ENCODE measurements around the gene PACRG.

The PACRG gene

GRCh38 chr6:163335056-163335455 lies 607.3 kb downstream of the PACRG start:
- no peak for DNase-seq (ENCODE audit: low read depth)

- no peak for DNase-seq (ENCODE audit: low read depth)
Observed at GRCh38 chr6:163335671-163336545, 608.1 kb downstream of the PACRG start.

- no peak for DNase-seq (ENCODE audit: low read depth)
Observed at GRCh38 chr6:163336961-163337360, 609.2 kb downstream of the PACRG start.

- no peak for DNase-seq (ENCODE audit: low read depth)
Observed at GRCh38 chr6:163337958-163338357, 610.2 kb downstream of the PACRG start.

- DNase-seq (ENCODE audit: low read depth) = no peak
Observed at GRCh38 chr6:163338671-163339405, 611.1 kb downstream of the PACRG start.

- no peak for DNase-seq (ENCODE audit: low read depth)
Observed at GRCh38 chr6:163339466-163339865, 611.7 kb downstream of the PACRG start.

- no peak for DNase-seq (ENCODE audit: low read depth)
Observed at GRCh38 chr6:163340201-163340887, 612.6 kb downstream of the PACRG start.

DNA sequence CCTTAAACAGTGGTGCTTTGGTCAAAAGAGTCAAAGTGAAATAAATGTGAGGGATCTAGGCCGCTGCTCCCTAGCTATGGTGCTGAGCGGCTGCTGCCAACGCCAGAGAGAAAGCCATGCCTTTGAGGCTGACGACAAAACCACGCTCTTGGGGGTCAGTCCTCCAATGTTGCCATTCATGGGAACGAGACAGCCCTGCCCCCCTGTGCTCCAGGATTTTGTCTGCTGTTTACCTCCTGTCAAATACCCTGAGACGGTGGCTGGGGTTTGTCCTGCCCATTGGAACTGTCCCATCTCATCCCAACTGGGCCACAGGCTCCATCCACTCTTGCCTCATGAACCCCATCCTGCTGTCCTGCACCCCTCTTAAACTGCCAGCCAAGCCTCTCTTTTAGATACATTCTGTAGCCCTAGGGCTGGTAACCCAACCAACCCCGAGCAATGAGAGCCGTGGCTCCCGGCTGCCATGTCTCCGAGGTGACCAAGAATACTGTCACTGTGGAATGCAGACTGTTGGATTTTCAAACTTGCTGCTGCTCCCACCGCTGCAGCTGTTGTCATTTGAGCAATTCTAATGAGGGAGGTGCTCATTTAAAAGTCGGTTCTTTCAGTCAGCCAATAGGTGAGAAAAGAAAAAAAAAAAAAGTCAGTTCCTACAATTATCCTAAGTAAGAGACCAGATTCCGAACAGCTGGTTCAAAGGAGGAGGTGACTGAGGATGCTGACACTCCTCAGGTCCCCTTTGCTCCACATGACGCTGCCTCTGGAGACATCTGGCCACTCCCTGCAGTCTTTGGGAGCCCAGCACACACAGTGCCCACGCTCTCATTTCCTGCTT lies 613.7 kb downstream of the PACRG start:
- no peak for DNase-seq (ENCODE audit: low read depth)

- DNase-seq (ENCODE audit: low read depth) = no peak
Observed at GRCh38 chr6:163342571-163343539, 615.1 kb downstream of the PACRG start.

- DNase-seq (ENCODE audit: low read depth) = no peak
Observed at GRCh38 chr6:163343609-163344008, 615.8 kb downstream of the PACRG start.

DNA sequence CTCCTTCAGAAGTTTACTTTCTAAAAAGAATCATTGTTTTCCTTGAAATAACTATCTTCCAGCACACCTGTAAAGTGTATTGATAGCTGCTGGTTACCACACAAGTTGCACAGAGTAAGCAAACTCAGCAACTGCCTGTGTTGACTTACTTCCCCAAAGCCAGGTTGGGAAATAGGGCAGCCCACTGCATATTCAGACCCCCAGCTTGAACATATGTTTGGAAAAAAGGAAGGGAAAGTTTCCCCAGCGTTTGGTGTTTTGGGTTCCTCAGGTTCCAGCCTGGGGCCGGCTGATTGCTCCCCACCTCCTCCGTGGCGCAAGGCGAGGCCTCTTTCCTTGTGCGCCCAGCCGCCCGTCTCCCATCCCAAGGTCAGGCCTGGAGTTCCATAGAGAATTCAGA lies 616.6 kb downstream of the PACRG start:
- DNase-seq (ENCODE audit: low read depth) = no peak

- no peak for DNase-seq (ENCODE audit: low read depth)
Observed at GRCh38 chr6:163345931-163346330, 618.2 kb downstream of the PACRG start.

DNA sequence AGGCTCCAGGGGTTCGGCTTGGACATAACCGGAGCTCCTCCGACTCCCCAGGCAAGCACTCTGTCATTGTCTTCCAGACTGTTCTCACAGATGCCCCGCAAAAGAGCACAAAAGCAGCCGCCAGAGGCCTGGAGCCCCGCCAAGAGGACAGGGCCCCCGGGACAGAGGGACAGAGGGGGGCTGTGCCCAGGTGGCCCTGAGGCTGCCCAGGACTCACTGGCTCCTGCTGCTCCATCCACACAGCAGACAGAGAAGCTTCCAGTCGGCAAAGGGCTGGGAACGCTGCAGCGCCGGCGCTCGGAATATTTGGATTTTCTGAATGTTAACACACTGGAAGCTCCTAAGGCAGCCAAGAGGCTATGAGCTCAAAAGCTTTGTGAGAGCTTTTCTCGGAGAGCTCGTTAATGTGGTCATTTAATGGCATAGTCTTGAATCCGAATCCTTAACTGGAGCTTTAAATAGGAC lies 618.8 kb downstream of the PACRG start:
- no peak for DNase-seq (ENCODE audit: low read depth)

DNA sequence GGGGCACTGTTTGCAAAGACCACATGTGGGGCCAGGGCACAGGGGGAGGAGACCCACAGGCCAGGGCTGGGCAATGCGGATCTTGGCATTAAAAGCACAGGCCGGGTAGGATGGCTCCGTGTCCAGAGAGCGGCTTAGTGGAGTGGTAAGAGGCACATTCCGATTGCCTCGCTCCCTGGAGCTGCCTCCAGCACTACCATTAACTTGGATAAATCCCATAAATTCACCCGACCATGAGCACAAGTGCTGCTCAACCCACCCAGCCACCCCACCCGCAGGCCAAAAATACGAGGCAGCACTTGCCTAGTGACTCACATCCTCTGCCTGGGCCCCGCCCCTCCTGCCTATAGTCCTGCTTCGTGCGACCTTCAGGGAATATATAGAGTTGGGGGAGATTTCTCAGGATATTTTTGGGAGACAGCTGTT lies 619.3 kb downstream of the PACRG start:
- no peak for DNase-seq (ENCODE audit: low read depth)

GRCh38 chr6:163348789-163349680 lies 621.3 kb downstream of the PACRG start:
- no peak for DNase-seq (ENCODE audit: low read depth)

DNA sequence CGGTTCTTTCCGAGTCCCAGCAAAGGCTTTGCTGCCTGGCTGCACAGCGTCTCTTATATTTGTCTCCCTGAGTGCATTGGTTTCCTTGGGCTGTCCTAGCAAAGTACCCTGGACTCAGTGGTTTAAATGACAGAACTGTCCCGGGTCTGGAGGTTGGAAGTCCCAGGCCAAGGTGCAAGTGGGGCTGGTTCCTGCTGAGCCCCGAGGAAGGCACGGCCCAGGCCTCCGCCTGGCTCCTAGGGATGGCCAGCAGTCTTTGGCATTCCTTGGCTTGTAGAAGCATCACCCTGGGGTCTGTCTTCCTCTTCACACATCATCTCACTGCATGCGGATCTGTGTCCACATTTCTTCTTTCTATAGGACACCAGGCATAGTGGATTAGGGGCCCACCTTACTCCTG lies 621.9 kb downstream of the PACRG start:
- DNase-seq (ENCODE audit: low read depth) = no peak

DNA sequence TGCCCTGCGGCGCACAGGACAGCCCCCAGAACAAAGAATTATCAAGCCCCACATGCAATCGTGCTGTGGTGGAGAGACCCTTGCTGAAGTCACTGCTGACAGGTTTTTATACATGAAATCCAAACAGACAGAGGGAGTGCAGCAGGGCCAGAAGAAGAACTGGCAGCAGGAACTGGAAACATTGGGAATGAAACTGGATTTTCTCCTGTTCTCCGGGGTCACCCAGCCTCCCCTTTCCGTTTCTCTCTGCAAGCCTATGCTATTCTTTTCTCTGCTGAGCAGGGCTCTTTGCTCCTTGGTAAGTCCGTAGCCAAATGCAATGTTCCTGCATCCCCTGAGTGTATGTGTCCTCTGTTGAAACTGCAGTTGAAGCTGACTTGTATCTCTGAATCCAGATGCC lies 623.2 kb downstream of the PACRG start:
- no peak for DNase-seq (ENCODE audit: low read depth)

DNA sequence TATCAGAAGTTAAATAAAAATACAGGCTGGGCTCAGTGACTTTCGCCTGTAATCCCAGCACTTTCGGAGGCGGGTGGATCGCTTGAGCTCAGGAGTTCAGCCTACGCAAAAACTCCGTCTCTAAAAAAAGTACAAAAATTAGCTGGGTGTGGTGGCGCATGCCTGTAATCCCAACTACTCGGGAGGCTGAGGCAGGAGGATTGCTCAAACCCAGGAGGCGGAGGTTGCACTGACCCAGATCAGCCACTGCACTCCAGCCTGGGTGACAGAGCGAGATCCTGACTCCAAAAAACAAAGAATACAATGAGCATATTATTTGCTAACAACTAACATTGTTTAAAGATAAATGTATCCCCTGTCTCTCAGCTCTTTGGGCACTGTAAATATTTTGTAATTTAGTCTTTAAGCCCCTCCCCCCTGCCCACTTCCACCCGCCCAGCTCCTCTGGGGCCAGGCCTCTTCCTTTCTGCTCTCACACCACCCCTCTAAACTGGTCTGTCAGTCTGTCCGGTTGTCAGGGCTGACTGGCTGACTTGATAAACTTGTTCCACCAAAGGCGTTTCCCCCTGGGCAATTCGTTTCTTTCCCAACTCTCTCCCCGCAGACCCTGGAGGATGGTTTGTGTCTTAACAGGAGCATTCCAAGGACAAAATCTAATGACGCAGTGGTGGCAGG lies 624.4 kb downstream of the PACRG start:
- no peak for DNase-seq (ENCODE audit: low read depth)

DNA sequence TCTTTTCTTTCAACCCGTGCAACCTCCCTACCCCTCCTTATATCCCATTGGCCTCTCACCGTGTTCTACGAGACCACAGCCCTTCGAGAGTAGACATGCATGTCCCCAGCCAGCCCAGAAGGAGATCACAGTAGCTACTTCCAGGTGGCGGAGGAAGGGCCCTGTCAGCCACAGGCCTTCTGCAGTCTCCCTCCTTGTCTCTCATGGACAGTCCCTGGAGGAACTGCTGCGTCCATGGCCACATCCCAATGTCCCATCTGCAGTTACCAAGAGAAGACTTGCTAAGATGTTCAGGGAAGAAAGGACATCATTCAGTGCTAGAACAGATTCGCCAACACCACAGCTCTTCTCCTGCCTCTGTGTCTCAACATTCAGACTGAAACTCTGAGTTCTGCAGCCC lies 625.2 kb downstream of the PACRG start:
- DNase-seq (ENCODE audit: low read depth) = no peak

Data from HS-27A (cell line).